ENCODE results near the gene KCNN3.

Gene KCNN3

GRCh38 chr1:154772606-154773506 is 97.2 kb downstream of the KCNN3 start:
- DNase-seq (ENCODE audit: low read depth in 4 of 4, low spot score in 1 of 4), result no peak

- DNase-seq (ENCODE audit: low read depth in 4 of 4, low spot score in 1 of 4), result no peak
Observed at GRCh38 chr1:154772056-154772455, 98.0 kb downstream of the KCNN3 start.

GRCh38 chr1:154770897-154771594 is 99.0 kb downstream of the KCNN3 start:
- no peak for DNase-seq (ENCODE audit: low read depth in 4 of 4, low spot score in 1 of 4)

GRCh38 chr1:154769193-154769895 is 100.7 kb downstream of the KCNN3 start:
- DNase-seq (ENCODE audit: low read depth in 4 of 4, low spot score in 1 of 4), result no peak

GRCh38 chr1:154768456-154769125 is 101.5 kb downstream of the KCNN3 start:
- DNase-seq (ENCODE audit: low read depth in 4 of 4, low spot score in 1 of 4), result no peak

GRCh38 chr1:154767315-154768240 is 102.5 kb downstream of the KCNN3 start:
- no peak for DNase-seq (ENCODE audit: low read depth in 4 of 4, low spot score in 1 of 4)

GRCh38 chr1:154765970-154766369 is 104.1 kb downstream of the KCNN3 start:
- DNase-seq (ENCODE audit: low read depth in 4 of 4, low spot score in 1 of 4), result no peak

GRCh38 chr1:154764773-154765172 is 105.3 kb downstream of the KCNN3 start:
- no peak for DNase-seq (ENCODE audit: low read depth in 4 of 4, low spot score in 1 of 4)

- DNase-seq (ENCODE audit: low read depth in 4 of 4, low spot score in 1 of 4), result no peak
Observed at GRCh38 chr1:154764181-154764580, 105.9 kb downstream of the KCNN3 start.

- peak; percentile 69 to 81 (median 75) for DNase-seq (ENCODE audit: low read depth in 4 of 4, low spot score in 1 of 4)
Observed at GRCh38 chr1:154760469-154760933, 109.6 kb downstream of the KCNN3 start.

GRCh38 chr1:154759793-154760192 is 110.3 kb downstream of the KCNN3 start:
- DNase-seq (ENCODE audit: low read depth in 4 of 4, low spot score in 1 of 4), result no peak

- peak in 3 of 4 experiments; percentile 20 to 71 (median 49) for DNase-seq (ENCODE audit: low read depth in 4 of 4, low spot score in 1 of 4)
Observed at GRCh38 chr1:154759196-154759595, 110.9 kb downstream of the KCNN3 start.

- no peak for DNase-seq (ENCODE audit: low read depth in 4 of 4, low spot score in 1 of 4)
Observed at GRCh38 chr1:154758346-154758745, 111.7 kb downstream of the KCNN3 start.

- DNase-seq (ENCODE audit: low read depth in 4 of 4, low spot score in 1 of 4), result no peak
Observed at GRCh38 chr1:154756793-154757548, 113.1 kb downstream of the KCNN3 start.

- DNase-seq (ENCODE audit: low read depth in 4 of 4, low spot score in 1 of 4), result no peak
Observed at GRCh38 chr1:154755858-154756730, 114.0 kb downstream of the KCNN3 start.

GRCh38 chr1:154753426-154753825 is 116.7 kb downstream of the KCNN3 start:
- no peak for DNase-seq (ENCODE audit: low read depth in 4 of 4, low spot score in 1 of 4)

- DNase-seq (ENCODE audit: low read depth in 4 of 4, low spot score in 1 of 4), result no peak
Observed at GRCh38 chr1:154752273-154753030, 117.6 kb downstream of the KCNN3 start.
